Measurements from ENCODE around the gene ACO1.

- TF ChIP-seq FOXK2 (IDR thresholded peaks at IDR 0.05) = no peak
- no peak for TF ChIP-seq NFRKB (IDR thresholded peaks at IDR 0.05)
Observed at GRCh38 chr9:32411753-32412152, 27.3 kb downstream of the ACO1 start.

Measured in HEK293T (cell line).